GM12878 (cell line): ENCODE data around the gene ABCA4.

Experiments used
- CTCF ChIP-seq, 3 experiments: IDR thresholded peaks in 2 of 3; conservative IDR thresholded peaks in 1 of 3; 2 replicates each; pipeline ENCODE4 v1.5.1; 2011; ENCODE audit warnings: low read depth in 3 of 3, low read length in 3 of 3, mild to moderate bottlenecking in 3 of 3, control low read depth in 2 of 3, moderate library complexity in 2 of 3, inconsistent platforms in 1 of 3, mixed read lengths in 1 of 3; ENCODE audit not compliant: control insufficient read depth in 2 of 3, insufficient read depth in 1 of 3; ENCODE audit errors: extremely low read depth in 1 of 3
- CUX1 ChIP-seq: IDR thresholded peaks from 2 replicates; pipeline ENCODE4 v1.6.1; 2012; ENCODE audit warnings: improper control_type of control experiment, low read depth, low read length; ENCODE audit not compliant: insufficient replicate concordance
- EP300 ChIP-seq, 2 experiments: fragments of 150-350 bp in 1 of 2; IDR thresholded peaks; 2 replicates each; pipeline ENCODE4 v1.6.1; 2011 to 2012; ENCODE audit warnings: low read depth in 2 of 2, low read length in 2 of 2, borderline replicate concordance in 1 of 2, improper control_type of control experiment in 1 of 2, inconsistent platforms in 1 of 2; ENCODE audit not compliant: control insufficient read depth in 1 of 2
- SREBF1 ChIP-seq: IDR thresholded peaks from 2 replicates; pipeline ENCODE4 v1.6.1; 2012; ENCODE audit warnings: mild to moderate bottlenecking, low read length
- TARDBP ChIP-seq: IDR thresholded peaks from 2 replicates; pipeline ENCODE4 v1.6.1; 2016; ENCODE audit warnings: borderline replicate concordance
- USF2 ChIP-seq: IDR thresholded peaks from 2 replicates; pipeline ENCODE4 v1.6.1; 2011; ENCODE audit warnings: low read depth, low read length, improper control_type of control experiment, borderline replicate concordance
- ZBTB33 ChIP-seq: fragments of 450-650 bp; IDR thresholded peaks from 2 replicates; pipeline ENCODE4 v1.6.1; 2017; ENCODE audit warnings: mild to moderate bottlenecking
- ZNF274 ChIP-seq: IDR thresholded peaks from one replicate; pipeline ENCODE4 v1.8.0; 2011; ENCODE audit not compliant: insufficient read length, insufficient read depth

GRCh38 chr1:94083681-94084080, 37.3 kb downstream of the ABCA4 start:
- no peak for TF ChIP-seq CTCF (IDR thresholded peaks at IDR 0.05 in 2 of 3, conservative IDR thresholded peaks at IDR 0.05 in 1 of 3; ENCODE audit: control insufficient read depth in 2 of 3, extremely low read depth in 1 of 3, insufficient read depth in 1 of 3, low read depth in 3 of 3, low read length in 3 of 3)
- TF ChIP-seq TARDBP, result no peak
- no peak for TF ChIP-seq CUX1
- no peak for TF ChIP-seq ZBTB33
- TF ChIP-seq EP300 (IDR thresholded peaks at IDR 0.05; ENCODE audit: borderline replicate concordance in 1 of 2, control insufficient read depth in 1 of 2, low read depth in 2 of 2, low read length in 2 of 2), result no peak
- TF ChIP-seq SREBF1, result no peak
- TF ChIP-seq USF2, result no peak
- no peak for TF ChIP-seq ZNF274
